Heart left ventricle (tissue), 16 donors: ENCODE data around the gene CROCC. TPM values are rescaled to one million over a fixed set of nuclear protein-coding genes. Genes with fewer than 3 reads are reported as not detected.
"Not testable (repeated sequence)": the region's sequence is repeated elsewhere in the genome, so short reads cannot be mapped to it uniquely, and the experiment has no call there.

Experiments
- ATAC-seq, 4 donors: fragments of 200-7000 bp; cut with Tn5 transposase; one replicate each; pipeline ENCODE4 v1.9.1; 2020 to 2022; ENCODE audit warnings: moderate library complexity in 4 of 4, mild to moderate bottlenecking in 3 of 4, moderate number of reproducible peaks in 1 of 4
- DNase-seq, 5 donors: peaks; one replicate each; pipeline ENCODE4 v3.0.0-alpha.2; 2020
- H3K27ac ChIP-seq, 12 donors: fragments of 200-600 bp; sonication (generic) in 4 of 12; one replicate each; pipeline versions ENCODE4 v1.5.0 to v1.8.0; 2016 to 2022; ENCODE audit warnings: mild to moderate bottlenecking in 2 of 12
- H3K27me3 ChIP-seq, 9 donors: fragments of 200-600 bp; sonication (generic) in 2 of 9; one replicate each; pipeline versions ENCODE4 v1.5.1 to v1.8.0; 2016 to 2022; ENCODE audit warnings: mild to moderate bottlenecking in 3 of 9
- H3K36me3 ChIP-seq, 9 donors: fragments of 200-600 bp; sonication (generic) in 2 of 9; one replicate each; pipeline versions ENCODE4 v1.5.0 to v1.8.0; 2018 to 2022; ENCODE audit warnings: mild to moderate bottlenecking in 2 of 9
- H3K4me1 ChIP-seq, 12 donors: fragments of 200-600 bp; sonication (generic) in 4 of 12; one replicate each; pipeline versions ENCODE4 v1.5.0 to v1.8.0; 2016 to 2022; ENCODE audit warnings: mild to moderate bottlenecking in 3 of 12
- H3K4me3 ChIP-seq, 12 donors: fragments of 200-600 bp; sonication (generic) in 4 of 12; one replicate each; pipeline versions ENCODE4 v1.5.0 to v1.8.0; 2017 to 2022; ENCODE audit warnings: mild to moderate bottlenecking in 9 of 12, moderate library complexity in 4 of 12
- H3K9me3 ChIP-seq, 12 donors: fragments of 200-600 bp; sonication (generic) in 4 of 12; one replicate each; pipeline versions ENCODE4 v1.5.0 to v1.8.0; 2016 to 2022; ENCODE audit warnings: mild to moderate bottlenecking in 1 of 12
- CTCF ChIP-seq, 12 donors: fragments of 200-600 bp; sonication (generic) in 4 of 12; IDR thresholded peaks; one replicate each; pipeline versions ENCODE4 v1.5.0 to v1.8.0; 2018 to 2022; ENCODE audit warnings: antibody characterized with exemption in 12 of 12, mild to moderate bottlenecking in 5 of 12
- POLR2A ChIP-seq, 2 donors: fragments of 450-650 bp; IDR thresholded peaks; one replicate each; pipeline ENCODE4 v1.6.1; 2017; ENCODE audit warnings: antibody characterized with exemption in 2 of 2, mild to moderate bottlenecking in 2 of 2, moderate library complexity in 2 of 2
- WGBS, 4 donors: extraction: QIAGEN DNeasy Blood & Tissue Kit in 2 of 4; methylation state at CpG; one replicate each; pipeline versions ENCODE4 v1.1.5 to v1.1.7; 2013 to 2018; 5-methylcytosine and 5-hydroxymethylcytosine counted together
- intact Hi-C, 10 donors: fragments of 100-400 bp; cut with DNase I; formaldehyde crosslinking; loops; one replicate each; pipeline versions ENCODE4 v1.11.1 to v1.14.2; 2022
- polyA plus RNA-seq, 2 donors: library from polyadenylated mRNA; stranded (reverse); fragments of 200-250 nt; gene quantifications; one replicate each; pipeline ENCODE4 v1.2.3, GENCODE V29; 2013
- total RNA-seq, 9 donors: library from RNA; depleted of rRNA in 2 of 9; stranded (reverse); fragments of >200 nt in 2 of 9; fragmentation: NEBNext Ultra II Directional in 3 of 9; extraction: Animal tissue kit (Norgen Biotek cat#: 25700) in 3 of 9; gene quantifications; one replicate each; pipeline versions ENCODE4 v1.1.0 to v1.2.4, GENCODE V29; 2016 to 2023
- donor health status: ischemic (EF 13 %, LVEDD 7.1; RV severe dilation, severe dysfunction).
- donor health status: healthy with polysubstance abuse.
- donor health status: DM: no; HTN: yes; CAD: no.
- donor health status: DM: no; HTN: no; CAD: no.
- donor health status: ischemic (EF 25% LVEDD 6.9; RV normal size, moderate dysfunction).
- donor health status: ischemic (EF 25% LVEDD 5.7; RV mildly dilated, moderate dysfunction).
- donor health status: healthy.
- donor health status: DM: yes; HTN: yes; CAD: no.
- donor health status: ischemic (EF 35%, LVEDD 5.7; RV mildly dilated, moderate dysfunction).
- donor health status: nonischemic (EF 11% LVEDD 7.7; RV severe dilation, severe dysfunction).
- donor health status: DM: yes; HTN: yes; CAD: no.
- donor health status: PGD.
- donor health status: ischemic (EF 29% LVEDD 5.4; RV normal size, mild dysfunction).
- donor health status: nonischemic (EF 23%, LVEDD 6.1; RV moderate dilation, normal function).

CROCC gene
- total and polyA plus RNA-seq, 11 donors = 3.9 to 17.0 (median 7.6) TPM

GRCh38 chr1:16900751-16901150, 21.0 kb upstream of the CROCC start:
- no peak for DNase-seq
- no peak for ATAC-seq
- H3K4me3 ChIP-seq = no peak overlapping the region
- H3K27ac ChIP-seq = no peak overlapping the region
- peaks cover 0 to 32% (median 14%) of the 10 kb centered on the region in 12 donors for H3K4me1 ChIP-seq
- no peaks in the 10 kb centered on the region for H3K27me3 ChIP-seq
- intact Hi-C loops = no loop called here
- peaks cover 0 to 6% (median 0%) of the 10 kb centered on the region in 12 donors for H3K9me3 ChIP-seq
- no peaks in the 10 kb centered on the region for H3K36me3 ChIP-seq
- WGBS, 4 donors = 75 to 97% (median 80%) methylated on average over 2 of the region's 2 CpGs
- TF ChIP-seq POLR2A (IDR thresholded peaks at IDR 0.05) (no peak), CTCF (IDR thresholded peaks at IDR 0.05) (peak in 3 of 12 donors; percentile 8 to 18 (median 12))

GRCh38 chr1:16901371-16901770, 20.4 kb upstream of the CROCC start:
- H3K27me3 ChIP-seq, ATAC-seq, H3K4me3 ChIP-seq, H3K36me3 ChIP-seq, DNase-seq, H3K27ac ChIP-seq, intact Hi-C loops: not testable (repeated sequence)
- peaks cover 0 to 12% (median 0%) of the 10 kb centered on the region in 12 donors for H3K9me3 ChIP-seq
- H3K4me1 ChIP-seq = peaks cover 0 to 36% (median 14%) of the 10 kb centered on the region in 12 donors
- WGBS, 4 donors = 67 to 91% (median 71%) methylated on average over 2 of the region's 2 CpGs

- Histone ChIP-seq H3K27me3 (no peaks in the 10 kb centered on the region), H3K9me3 (peaks cover 0 to 14% (median 0%) of the 10 kb centered on the region in 12 donors), H3K27ac (peak overlapping the region in 9 of 12 donors; percentile 93 to 100 (median 98)), H3K36me3 (no peaks in the 10 kb centered on the region), H3K4me3 (peak overlapping the region in 2 of 12 donors; percentile 62 to 75), H3K4me1 (peaks cover 0 to 29% (median 12%) of the 10 kb centered on the region in 12 donors)
- TF ChIP-seq CTCF (IDR thresholded peaks at IDR 0.05) (no peak), POLR2A (IDR thresholded peaks at IDR 0.05) (no peak)
- DNase-seq (no peak), ATAC-seq (no peak)
- WGBS, 4 donors = 65 to 86% (median 70%) methylated on average over 2 of the region's 2 CpGs
- intact Hi-C loops = no loop called here
Observed at GRCh38 chr1:16903054-16903453, 18.7 kb upstream of the CROCC start.

GRCh38 chr1:16903458-16903796, 18.3 kb upstream of the CROCC start:
- Histone ChIP-seq H3K36me3 (no peaks in the 10 kb centered on the region), H3K4me1 (peaks cover 0 to 29% (median 12%) of the 10 kb centered on the region in 12 donors), H3K27ac (peak overlapping the region; percentile 93 to 100 (median 98)), H3K4me3 (peak overlapping the region in 11 of 12 donors; percentile 38 to 75 (median 57)), H3K9me3 (peaks cover 0 to 14% (median 0%) of the 10 kb centered on the region in 12 donors), H3K27me3 (no peaks in the 10 kb centered on the region)
- ATAC-seq = no peak
- DNase-seq = no peak
- TF ChIP-seq POLR2A (IDR thresholded peaks at IDR 0.05) = no peak
- TF ChIP-seq CTCF (IDR thresholded peaks at IDR 0.05) = no peak
- intact Hi-C loops = no loop called here
